ENCODE data around the gene SCMH1. TPM values are rescaled to one million over a fixed set of nuclear protein-coding genes. Genes with fewer than 3 reads are reported as not detected.

The SCMH1 gene
- polyA plus RNA-seq, 1 of the 3 experiments (the other 2 are of a cell fraction): 38.5 TPM

DNA sequence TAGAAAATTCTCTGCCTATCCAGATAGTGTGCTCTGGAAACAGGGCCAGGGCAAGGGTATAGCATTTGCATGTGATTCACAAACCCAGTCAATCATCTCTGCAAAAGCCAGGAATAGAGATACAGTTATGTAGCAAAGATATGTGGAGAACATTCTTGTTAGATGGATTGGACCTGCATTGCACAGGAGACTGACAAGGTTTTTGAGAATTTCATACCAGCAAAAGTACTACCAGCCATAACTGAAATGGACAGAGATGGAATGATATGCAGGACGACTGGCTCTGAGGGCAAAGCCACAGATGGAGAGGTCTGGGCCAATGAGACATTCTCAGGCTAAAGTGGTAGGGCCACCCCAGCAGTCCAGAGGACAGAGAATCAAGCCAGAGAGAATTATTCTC lies 24.7 kb downstream of the SCMH1 start (continued):
- TF ChIP-seq, protein P1, sequence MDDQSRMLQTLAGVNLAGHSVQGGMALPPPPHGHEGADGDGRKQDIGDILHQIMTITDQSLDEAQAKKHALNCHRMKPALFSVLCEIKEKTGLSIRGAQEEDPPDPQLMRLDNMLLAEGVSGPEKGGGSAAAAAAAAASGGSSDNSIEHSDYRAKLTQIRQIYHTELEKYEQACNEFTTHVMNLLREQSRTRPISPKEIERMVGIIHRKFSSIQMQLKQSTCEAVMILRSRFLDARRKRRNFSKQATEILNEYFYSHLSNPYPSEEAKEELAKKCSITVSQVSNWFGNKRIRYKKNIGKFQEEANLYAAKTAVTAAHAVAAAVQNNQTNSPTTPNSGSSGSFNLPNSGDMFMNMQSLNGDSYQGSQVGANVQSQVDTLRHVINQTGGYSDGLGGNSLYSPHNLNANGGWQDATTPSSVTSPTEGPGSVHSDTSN (IDR thresholded peaks at IDR 0.05): no peak

DNA sequence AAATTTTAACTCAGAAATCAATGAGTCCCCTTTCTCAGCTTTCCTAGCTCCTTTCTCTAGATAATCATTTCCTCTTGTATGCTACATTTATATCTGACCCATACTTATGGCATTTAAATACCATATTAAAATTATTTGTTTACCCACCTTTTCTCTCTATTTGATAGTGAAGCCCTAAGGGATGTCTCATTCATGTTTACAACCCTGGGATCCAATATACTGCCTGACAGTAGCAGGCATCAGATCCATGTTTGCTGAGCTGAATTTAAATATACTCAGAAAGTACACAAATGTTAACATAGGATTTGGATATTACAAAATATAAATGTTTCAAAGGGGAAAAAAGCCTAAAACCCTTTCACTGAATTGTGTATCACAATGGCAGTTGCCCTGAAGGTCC lies 26.5 kb downstream of the SCMH1 start:
- H3K4me2 ChIP-seq: no peak overlapping the region
- H3K9me2 ChIP-seq: no peaks in the 10 kb centered on the region
- CTCF ChIA-PET: interaction anchor here (0.7 to 1.2 kb wide), 3 partner anchors 18 to 1356 kb away, joined by 3 to 4 read pairs (median 3); no protein-coding TSS in a partner anchor
- H3K27me3 ChIP-seq (ENCODE audit: insufficient read depth): no peaks in the 10 kb centered on the region
- H3K79me2 ChIP-seq (ENCODE audit: insufficient read depth): peaks cover 22% of the 10 kb centered on the region; the same call in 1 of the 2 replicates
- no peaks in the 10 kb centered on the region for H3F3A ChIP-seq (replicated peaks; ENCODE audit: insufficient read depth)
- no peak overlapping the region for H3K4me3 ChIP-seq (ENCODE audit: low read depth in 2 of 2, low read length in 1 of 2)
- no peaks in the 10 kb centered on the region; the same call in 1 of the 2 replicates for H4K20me1 ChIP-seq (ENCODE audit: insufficient read depth)
- peaks cover 5 to 17% of the 10 kb centered on the region in 2 experiments for H3K36me3 ChIP-seq (replicated peaks in 1 of 2; ENCODE audit: control insufficient read depth in 1 of 2, insufficient read depth in 2 of 2, low read length in 1 of 2)
- no peak overlapping the region for H3K27ac ChIP-seq (ENCODE audit: low read depth in 2 of 2, low read length in 1 of 2)
- no peaks in the 10 kb centered on the region for H3K9me3 ChIP-seq
- POLR2A ChIA-PET: no interaction called here
- TF ChIP-seq POLR2AphosphoS5 (IDR thresholded peaks at IDR 0.05; ENCODE audit: low read depth, low read length): no peak
- no peak for TF ChIP-seq NRF1 (IDR thresholded peaks at IDR 0.05; ENCODE audit: low read depth, low read length)
- TF ChIP-seq YY1 (IDR thresholded peaks at IDR 0.05; ENCODE audit: low read depth): no peak
- TF ChIP-seq, protein P2, sequence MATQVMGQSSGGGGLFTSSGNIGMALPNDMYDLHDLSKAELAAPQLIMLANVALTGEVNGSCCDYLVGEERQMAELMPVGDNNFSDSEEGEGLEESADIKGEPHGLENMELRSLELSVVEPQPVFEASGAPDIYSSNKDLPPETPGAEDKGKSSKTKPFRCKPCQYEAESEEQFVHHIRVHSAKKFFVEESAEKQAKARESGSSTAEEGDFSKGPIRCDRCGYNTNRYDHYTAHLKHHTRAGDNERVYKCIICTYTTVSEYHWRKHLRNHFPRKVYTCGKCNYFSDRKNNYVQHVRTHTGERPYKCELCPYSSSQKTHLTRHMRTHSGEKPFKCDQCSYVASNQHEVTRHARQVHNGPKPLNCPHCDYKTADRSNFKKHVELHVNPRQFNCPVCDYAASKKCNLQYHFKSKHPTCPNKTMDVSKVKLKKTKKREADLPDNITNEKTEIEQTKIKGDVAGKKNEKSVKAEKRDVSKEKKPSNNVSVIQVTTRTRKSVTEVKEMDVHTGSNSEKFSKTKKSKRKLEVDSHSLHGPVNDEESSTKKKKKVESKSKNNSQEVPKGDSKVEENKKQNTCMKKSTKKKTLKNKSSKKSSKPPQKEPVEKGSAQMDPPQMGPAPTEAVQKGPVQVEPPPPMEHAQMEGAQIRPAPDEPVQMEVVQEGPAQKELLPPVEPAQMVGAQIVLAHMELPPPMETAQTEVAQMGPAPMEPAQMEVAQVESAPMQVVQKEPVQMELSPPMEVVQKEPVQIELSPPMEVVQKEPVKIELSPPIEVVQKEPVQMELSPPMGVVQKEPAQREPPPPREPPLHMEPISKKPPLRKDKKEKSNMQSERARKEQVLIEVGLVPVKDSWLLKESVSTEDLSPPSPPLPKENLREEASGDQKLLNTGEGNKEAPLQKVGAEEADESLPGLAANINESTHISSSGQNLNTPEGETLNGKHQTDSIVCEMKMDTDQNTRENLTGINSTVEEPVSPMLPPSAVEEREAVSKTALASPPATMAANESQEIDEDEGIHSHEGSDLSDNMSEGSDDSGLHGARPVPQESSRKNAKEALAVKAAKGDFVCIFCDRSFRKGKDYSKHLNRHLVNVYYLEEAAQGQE (IDR thresholded peaks at IDR 0.05; ENCODE audit: low read depth, low read length): no peak
- TF ChIP-seq FOSL2 (IDR thresholded peaks at IDR 0.05; ENCODE audit: borderline replicate concordance, low read depth): no peak
- no peak for TF ChIP-seq CTCF (IDR thresholded peaks at IDR 0.05)
- TF ChIP-seq, protein P1 (IDR thresholded peaks at IDR 0.05): no peak
- TF ChIP-seq MEF2A (IDR thresholded peaks at IDR 0.05; ENCODE audit: borderline replicate concordance, low read depth): no peak
- no peak for TF ChIP-seq SIN3A (IDR thresholded peaks at IDR 0.05; ENCODE audit: borderline replicate concordance, low read depth, low read length)
- no peak for TF ChIP-seq SMC3 (IDR thresholded peaks at IDR 0.05; ENCODE audit: low read depth, low read length)
- TF ChIP-seq TAF1 (IDR thresholded peaks at IDR 0.05; ENCODE audit: borderline replicate concordance, low read depth, low read length): no peak
- TF ChIP-seq EZH2phosphoT487 (IDR thresholded peaks at IDR 0.05; ENCODE audit: borderline replicate concordance, low read depth): no peak
- TF ChIP-seq RFX5 (IDR thresholded peaks at IDR 0.05; ENCODE audit: low read length): no peak
- no peak for TF ChIP-seq MAX (IDR thresholded peaks at IDR 0.05; ENCODE audit: low read depth)
- TF ChIP-seq ZBTB33 (IDR thresholded peaks at IDR 0.05; ENCODE audit: borderline replicate concordance, low read depth): no peak
- no peak for TF ChIP-seq FOXM1 (IDR thresholded peaks at IDR 0.05; ENCODE audit: low read depth)
- TF ChIP-seq RAD21 (IDR thresholded peaks at IDR 0.05; ENCODE audit: low read length): no peak
- DNase-seq: no peak
- H3K9ac ChIP-seq: no peak overlapping the region
- no peaks in the 10 kb centered on the region for H3K4me1 ChIP-seq (ENCODE audit: control insufficient read depth in 1 of 2, insufficient read depth in 2 of 2, low read depth in 1 of 2, low read length in 1 of 2)
- H2AFZ ChIP-seq (ENCODE audit: low read depth): no peak overlapping the region

Measured in SK-N-SH (cell line).